Fibroblast of lung (primary cell): ENCODE data around the gene TWF1. TPM values are rescaled to one million over a fixed set of nuclear protein-coding genes. Genes with fewer than 3 reads are reported as not detected.

Experiments
- DNase-seq, 2 donors: peaks; one replicate each; pipeline versions ENCODE4 v3.0.0 to v3.0.0-alpha.2; 2010; ENCODE audit warnings: low read depth in 2 of 2
- H2AFZ ChIP-seq: 2 replicates; pipeline ENCODE4 v1.5.1; 2012; ENCODE audit warnings: low read length, control low read depth, inconsistent platforms
- H3K27ac ChIP-seq: 2 replicates; pipeline ENCODE4 v1.5.1; 2011; ENCODE audit warnings: low read length, control low read depth; ENCODE audit not compliant: insufficient read depth
- H3K27me3 ChIP-seq: 2 replicates; pipeline ENCODE4 v1.5.1; 2011; ENCODE audit warnings: mild to moderate bottlenecking, low read length; ENCODE audit not compliant: control insufficient read depth, insufficient read depth
- H3K36me3 ChIP-seq: 2 replicates; pipeline ENCODE4 v1.5.1; 2011; ENCODE audit warnings: low read length; ENCODE audit not compliant: control insufficient read depth, insufficient read depth
- H3K4me1 ChIP-seq: 2 replicates; pipeline ENCODE4 v1.5.1; 2011; ENCODE audit warnings: low read length; ENCODE audit not compliant: control insufficient read depth, insufficient read depth; ENCODE audit errors: extremely low read depth
- H3K4me2 ChIP-seq: 2 replicates; pipeline ENCODE4 v1.5.1; 2011; ENCODE audit warnings: low read length, control low read depth; ENCODE audit not compliant: insufficient read depth; ENCODE audit errors: extremely low read depth
- H3K4me3 ChIP-seq, 4 experiments: fragments of 200-600 bp in 1 of 4; sonication (generic) in 1 of 4; replicated peaks in 1 of 4; 2 replicates each; pipeline ENCODE4 v1.5.1; 2011 to 2016; ENCODE audit warnings: low read length in 4 of 4, low read depth in 3 of 4, mild to moderate bottlenecking in 3 of 4, control low read depth in 2 of 4, inconsistent platforms in 1 of 4, mixed read lengths in 1 of 4; ENCODE audit not compliant: insufficient read depth in 1 of 4; ENCODE audit errors: control extremely low read depth in 1 of 4
- H3K79me2 ChIP-seq: 2 replicates; pipeline ENCODE4 v1.5.1; 2012; ENCODE audit warnings: mild to moderate bottlenecking, low read length, inconsistent platforms; ENCODE audit not compliant: control insufficient read depth, insufficient read depth
- H3K9ac ChIP-seq: 2 replicates; pipeline ENCODE4 v1.5.1; 2011; ENCODE audit warnings: mild to moderate bottlenecking, low read length, control low read depth; ENCODE audit not compliant: insufficient read depth
- H3K9me3 ChIP-seq: 2 replicates; pipeline ENCODE4 v1.5.1; 2012; ENCODE audit warnings: low read depth, low read length; ENCODE audit not compliant: control insufficient read depth, insufficient read depth
- H4K20me1 ChIP-seq: 2 replicates; pipeline ENCODE4 v1.5.1; 2011; ENCODE audit warnings: low read length; ENCODE audit not compliant: control insufficient read depth, insufficient read depth; ENCODE audit errors: extremely low read depth
- EZH2 ChIP-seq: IDR thresholded peaks from 2 replicates; pipeline ENCODE4 v1.5.1; 2012; ENCODE audit warnings: low read length, control low read depth, mild to moderate bottlenecking; ENCODE audit errors: missing control alignments
- polyA plus RNA-seq, 2 donors: library from polyadenylated mRNA; depleted of rRNA in 1 of 2; stranded (reverse) in 1 of 2; unstranded in 1 of 2; fragments of >200 nt; gene quantifications; 2 replicates each; pipeline ENCODE4 v1.2.1, GENCODE V29; 2011 to 2012; ENCODE audit warnings: missing spikeins in 1 of 2
- total RNA-seq: library from RNA; depleted of rRNA; stranded (reverse); fragments of >200 nt; gene quantifications from 2 replicates; pipeline ENCODE4 v1.2.1, GENCODE V29; 2014
- TF ChIP-seq, protein P1 (sequence below), 2 donors: IDR thresholded peaks in 1 of 2; conservative IDR thresholded peaks in 1 of 2; 1 replicate in 1 of 2; 2 replicates in 1 of 2; pipeline ENCODE4 v1.5.1; 2011 to 2012; ENCODE audit warnings: low read length in 2 of 2, control low read depth in 1 of 2, inconsistent platforms in 1 of 2, low read depth in 1 of 2, mild to moderate bottlenecking in 1 of 2

TWF1 gene
- total and polyA plus RNA-seq, 2 donors (not counting 1 experiment from before 2014, with no cell fraction given) = 117 to 140 TPM

DNA sequence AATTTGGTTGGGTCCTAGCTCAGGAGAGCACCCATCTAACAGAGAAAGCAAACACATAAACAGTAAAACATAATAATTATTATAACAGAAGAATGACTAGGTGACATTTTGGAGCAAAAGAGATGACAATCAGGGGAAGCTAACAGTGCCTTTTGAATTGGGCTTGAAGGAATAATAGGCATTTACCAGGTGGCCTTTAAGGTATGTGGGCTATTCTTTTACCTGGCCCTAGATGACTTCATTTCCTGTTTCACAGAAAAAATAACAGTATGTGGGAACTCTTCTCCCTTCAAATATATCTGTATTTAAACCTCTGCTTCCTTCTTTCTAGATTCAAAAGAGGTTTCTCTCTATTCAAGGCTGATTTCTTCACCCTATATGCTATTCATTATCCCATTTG is 43.5 kb downstream of the TWF1 start:
- TF ChIP-seq EZH2 = no peak
- TF ChIP-seq, protein P1, sequence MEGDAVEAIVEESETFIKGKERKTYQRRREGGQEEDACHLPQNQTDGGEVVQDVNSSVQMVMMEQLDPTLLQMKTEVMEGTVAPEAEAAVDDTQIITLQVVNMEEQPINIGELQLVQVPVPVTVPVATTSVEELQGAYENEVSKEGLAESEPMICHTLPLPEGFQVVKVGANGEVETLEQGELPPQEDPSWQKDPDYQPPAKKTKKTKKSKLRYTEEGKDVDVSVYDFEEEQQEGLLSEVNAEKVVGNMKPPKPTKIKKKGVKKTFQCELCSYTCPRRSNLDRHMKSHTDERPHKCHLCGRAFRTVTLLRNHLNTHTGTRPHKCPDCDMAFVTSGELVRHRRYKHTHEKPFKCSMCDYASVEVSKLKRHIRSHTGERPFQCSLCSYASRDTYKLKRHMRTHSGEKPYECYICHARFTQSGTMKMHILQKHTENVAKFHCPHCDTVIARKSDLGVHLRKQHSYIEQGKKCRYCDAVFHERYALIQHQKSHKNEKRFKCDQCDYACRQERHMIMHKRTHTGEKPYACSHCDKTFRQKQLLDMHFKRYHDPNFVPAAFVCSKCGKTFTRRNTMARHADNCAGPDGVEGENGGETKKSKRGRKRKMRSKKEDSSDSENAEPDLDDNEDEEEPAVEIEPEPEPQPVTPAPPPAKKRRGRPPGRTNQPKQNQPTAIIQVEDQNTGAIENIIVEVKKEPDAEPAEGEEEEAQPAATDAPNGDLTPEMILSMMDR (conservative IDR thresholded peaks at IDR 0.05 in 1 of 2, IDR thresholded peaks at IDR 0.05 in 1 of 2; ENCODE audit: low read depth in 1 of 2, low read length in 2 of 2) = no peak
- Histone ChIP-seq H3K4me3 (no peak overlapping the region), H3K27me3 (no peaks in the 10 kb centered on the region), H3K4me2 (no peak overlapping the region), H3K9ac (no peak overlapping the region), H3K79me2 (peaks cover 12% of the 10 kb centered on the region), H3K9me3 (no peaks in the 10 kb centered on the region), H4K20me1 (no peaks in the 10 kb centered on the region), H3K36me3 (no peaks in the 10 kb centered on the region), H2AFZ (no peak overlapping the region), H3K4me1 (peaks cover 5% of the 10 kb centered on the region), H3K27ac (no peak overlapping the region)
- DNase-seq = no peak

DNA sequence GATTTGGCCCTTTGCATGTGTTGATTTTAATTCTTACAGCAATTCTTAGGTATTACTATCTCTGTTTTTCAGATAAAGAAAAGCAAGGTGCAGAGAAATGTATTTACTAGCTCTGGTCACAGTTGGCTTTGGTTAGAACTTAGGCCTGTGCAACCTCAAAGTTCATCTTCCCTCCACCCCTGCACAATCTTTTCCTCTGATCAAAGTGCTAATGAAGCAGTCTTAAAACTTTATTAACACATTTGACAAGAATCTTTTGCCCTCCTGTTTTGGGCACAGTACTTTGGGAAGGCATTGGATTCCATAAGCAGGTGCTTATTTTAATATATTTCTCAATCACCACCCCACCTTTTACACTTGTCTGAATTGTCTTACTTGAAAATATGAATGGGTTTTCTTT is 44.6 kb downstream of the TWF1 start:
- Histone ChIP-seq H3K27me3 (no peaks in the 10 kb centered on the region), H3K9ac (no peak overlapping the region), H3K4me2 (peak overlapping the region; percentile 26), H3K4me3 (no peak overlapping the region), H2AFZ (no peak overlapping the region), H3K27ac (no peak overlapping the region), H3K9me3 (no peaks in the 10 kb centered on the region), H3K4me1 (peaks cover 5% of the 10 kb centered on the region), H3K36me3 (no peaks in the 10 kb centered on the region), H4K20me1 (no peaks in the 10 kb centered on the region), H3K79me2 (peaks cover 16% of the 10 kb centered on the region)
- TF ChIP-seq, protein P1 (conservative IDR thresholded peaks at IDR 0.05 in 1 of 2, IDR thresholded peaks at IDR 0.05 in 1 of 2; ENCODE audit: low read depth in 1 of 2, low read length in 2 of 2) = no peak
- no peak for TF ChIP-seq EZH2
- no peak for DNase-seq

DNA sequence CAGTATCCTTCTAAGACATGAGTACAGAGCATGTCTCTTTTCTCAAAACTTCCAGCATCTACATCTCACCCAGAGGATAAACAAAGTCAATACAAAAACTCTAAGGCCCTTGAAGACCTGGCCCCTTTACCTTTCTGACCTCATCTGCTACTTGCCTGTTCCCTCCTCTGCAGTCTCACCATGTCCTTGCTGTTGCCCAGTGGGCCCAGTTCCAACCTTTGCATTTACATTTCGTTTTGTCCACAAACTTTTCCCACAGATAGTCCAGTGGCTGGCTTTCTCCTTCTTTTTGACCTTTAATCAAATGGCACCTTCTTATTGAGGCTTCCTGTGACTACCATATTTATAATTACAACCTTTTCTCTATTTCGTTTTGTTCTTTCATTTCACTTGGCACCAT is 45.7 kb downstream of the TWF1 start:
- H3K4me1 ChIP-seq = peaks cover 5% of the 10 kb centered on the region
- H3K4me2 ChIP-seq = peak overlapping the region; percentile 67
- DNase-seq = no peak
- no peaks in the 10 kb centered on the region for H3K27me3 ChIP-seq
- H4K20me1 ChIP-seq = no peaks in the 10 kb centered on the region
- TF ChIP-seq EZH2 = no peak
- TF ChIP-seq, protein P1 (conservative IDR thresholded peaks at IDR 0.05 in 1 of 2, IDR thresholded peaks at IDR 0.05 in 1 of 2; ENCODE audit: low read depth in 1 of 2, low read length in 2 of 2) = no peak
- peaks cover 17% of the 10 kb centered on the region for H3K79me2 ChIP-seq
- peak overlapping the region; percentile 1 to 94 (median 54) for H3K4me3 ChIP-seq
- no peak overlapping the region for H3K9ac ChIP-seq
- no peak overlapping the region for H2AFZ ChIP-seq
- H3K36me3 ChIP-seq = no peaks in the 10 kb centered on the region
- no peak overlapping the region for H3K27ac ChIP-seq
- no peaks in the 10 kb centered on the region for H3K9me3 ChIP-seq
